Uterus (tissue), 4 donors: ENCODE data around the gene DOK6. TPM values are rescaled to one million over a fixed set of nuclear protein-coding genes. Genes with fewer than 3 reads are reported as not detected.
"Not testable (repeated sequence)": the region's sequence is repeated elsewhere in the genome, so short reads cannot be mapped to it uniquely, and the experiment has no call there.

ENCODE experiments used
- DNase-seq, 2 donors: peaks; one replicate each; pipeline ENCODE4 v3.0.0-alpha.2; 2019 to 2020
- H3K27ac ChIP-seq, 2 donors: fragments of 200-600 bp; sonication (generic); 1 replicate in 1 of 2; 2 replicates in 1 of 2; pipeline ENCODE4 v1.5.1; 2016 to 2018
- H3K27me3 ChIP-seq, 2 donors: fragments of 200-600 bp; sonication (generic); one replicate each; pipeline ENCODE4 v1.5.1; 2018 to 2019; ENCODE audit warnings: control low read depth in 1 of 2
- H3K36me3 ChIP-seq, 2 donors: fragments of 200-600 bp; sonication (generic); one replicate each; pipeline ENCODE4 v1.5.1; 2019; ENCODE audit warnings: control low read depth in 1 of 2
- H3K4me1 ChIP-seq, 2 donors: fragments of 200-600 bp; sonication (generic); one replicate each; pipeline ENCODE4 v1.5.1; 2018 to 2019; ENCODE audit warnings: control low read depth in 1 of 2
- H3K4me3 ChIP-seq, 2 donors: fragments of 200-600 bp; sonication (generic); 1 replicate in 1 of 2; 2 replicates in 1 of 2; pipeline ENCODE4 v1.5.1; 2018 to 2019; ENCODE audit warnings: mild to moderate bottlenecking in 1 of 2
- H3K9me3 ChIP-seq, 2 donors: fragments of 200-600 bp; sonication (generic); one replicate each; pipeline ENCODE4 v1.5.1; 2019; ENCODE audit warnings: control low read depth in 1 of 2
- POLR2A ChIP-seq, 2 donors: fragments of 450-650 bp; IDR thresholded peaks; one replicate each; pipeline ENCODE4 v1.6.1; 2016; ENCODE audit warnings: antibody characterized with exemption in 2 of 2, mild to moderate bottlenecking in 1 of 2, moderate library complexity in 1 of 2
- intact Hi-C: fragments of 100-400 bp; cut with DNase I; formaldehyde crosslinking; loops from one replicate; pipeline ENCODE4 v1.15.1; 2023; ENCODE audit warnings: low total_unique reads
- total RNA-seq, 4 donors: library from RNA; depleted of rRNA in 3 of 4; stranded (reverse); fragments of >200 nt in 3 of 4; gene quantifications; one replicate each; pipeline versions ENCODE4 v1.1.0 to v1.2.4, GENCODE V29; 2014 to 2023
- TF ChIP-seq, protein P1 (sequence below), 4 experiments: fragments of 200-600 bp in 2 of 4; fragments of 450-650 bp in 2 of 4; sonication (generic) in 2 of 4; IDR thresholded peaks; one replicate each; pipeline ENCODE4 v1.5.1; 2016 to 2019; ENCODE audit warnings: antibody characterized with exemption in 4 of 4, mild to moderate bottlenecking in 2 of 4, moderate library complexity in 1 of 4
- donor health status: DM: yes; HTN: yes; CAD: no.

DOK6 gene
- total RNA-seq, 4 donors from 2014 or later: 0.26 to 9.5 (median 1.4) TPM

DNA sequence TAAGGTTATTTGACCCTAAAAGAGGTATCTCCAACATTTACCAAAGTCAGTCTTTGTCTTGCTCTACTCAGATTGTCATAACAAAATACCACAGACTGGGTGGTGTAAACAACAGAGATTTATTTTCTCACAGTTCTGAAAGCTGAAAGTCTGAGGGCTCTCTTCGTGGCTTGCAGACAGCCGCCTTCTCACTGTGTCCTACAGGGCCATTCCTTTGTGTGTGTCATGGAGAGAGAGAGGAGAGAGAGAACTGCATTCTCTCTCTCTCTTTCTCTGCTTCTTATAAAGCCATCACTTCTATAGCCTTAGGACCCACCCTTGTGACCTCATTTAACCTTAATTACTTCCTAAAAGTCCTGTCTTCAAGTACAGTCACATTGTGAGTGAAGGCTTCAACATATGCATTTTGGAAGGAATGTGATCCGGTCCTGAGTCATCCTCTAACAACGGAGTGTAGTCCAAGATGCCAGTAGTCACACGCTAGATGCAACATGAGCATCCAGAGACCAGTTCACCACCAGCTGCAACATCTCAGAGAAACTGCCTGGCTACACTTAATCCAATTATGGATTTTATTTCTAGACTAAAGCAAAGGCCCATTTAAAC lies 416.8 kb downstream of the DOK6 start:
- DNase-seq: no peak
- H3K9me3 ChIP-seq: no peaks in the 10 kb centered on the region
- no peaks in the 10 kb centered on the region for H3K27me3 ChIP-seq
- TF ChIP-seq, protein P1, sequence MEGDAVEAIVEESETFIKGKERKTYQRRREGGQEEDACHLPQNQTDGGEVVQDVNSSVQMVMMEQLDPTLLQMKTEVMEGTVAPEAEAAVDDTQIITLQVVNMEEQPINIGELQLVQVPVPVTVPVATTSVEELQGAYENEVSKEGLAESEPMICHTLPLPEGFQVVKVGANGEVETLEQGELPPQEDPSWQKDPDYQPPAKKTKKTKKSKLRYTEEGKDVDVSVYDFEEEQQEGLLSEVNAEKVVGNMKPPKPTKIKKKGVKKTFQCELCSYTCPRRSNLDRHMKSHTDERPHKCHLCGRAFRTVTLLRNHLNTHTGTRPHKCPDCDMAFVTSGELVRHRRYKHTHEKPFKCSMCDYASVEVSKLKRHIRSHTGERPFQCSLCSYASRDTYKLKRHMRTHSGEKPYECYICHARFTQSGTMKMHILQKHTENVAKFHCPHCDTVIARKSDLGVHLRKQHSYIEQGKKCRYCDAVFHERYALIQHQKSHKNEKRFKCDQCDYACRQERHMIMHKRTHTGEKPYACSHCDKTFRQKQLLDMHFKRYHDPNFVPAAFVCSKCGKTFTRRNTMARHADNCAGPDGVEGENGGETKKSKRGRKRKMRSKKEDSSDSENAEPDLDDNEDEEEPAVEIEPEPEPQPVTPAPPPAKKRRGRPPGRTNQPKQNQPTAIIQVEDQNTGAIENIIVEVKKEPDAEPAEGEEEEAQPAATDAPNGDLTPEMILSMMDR (IDR thresholded peaks at IDR 0.05): no peak
- TF ChIP-seq POLR2A (IDR thresholded peaks at IDR 0.05): no peak
- intact Hi-C loops: no loop called here
- H3K36me3 ChIP-seq: no peaks in the 10 kb centered on the region
- H3K4me1 ChIP-seq: no peaks in the 10 kb centered on the region
- no peak overlapping the region for H3K27ac ChIP-seq
- H3K4me3 ChIP-seq: no peak overlapping the region

DNA sequence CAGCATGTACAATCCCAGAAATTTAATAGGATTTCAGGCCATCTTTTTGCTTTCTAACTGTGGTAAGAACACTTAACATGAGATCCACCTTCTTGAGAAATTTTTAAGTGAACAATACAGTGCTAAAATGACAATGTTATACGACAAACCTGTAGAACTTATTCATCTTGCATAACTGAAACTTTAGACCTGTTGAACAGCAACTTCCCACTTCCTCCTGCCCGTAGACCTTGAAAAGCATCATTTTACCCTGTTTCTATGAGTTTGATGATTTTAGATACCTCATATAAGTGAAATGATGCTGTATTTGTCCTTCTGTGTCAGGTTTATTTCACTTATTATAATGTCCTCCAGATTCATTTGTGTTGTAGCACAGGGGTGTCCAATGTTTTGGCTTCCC lies 418.8 kb downstream of the DOK6 start:
- H3K36me3 ChIP-seq: no peaks in the 10 kb centered on the region
- DNase-seq: no peak
- H3K4me1 ChIP-seq: no peaks in the 10 kb centered on the region
- TF ChIP-seq, protein P1 (IDR thresholded peaks at IDR 0.05): no peak
- TF ChIP-seq POLR2A (IDR thresholded peaks at IDR 0.05): no peak
- no peaks in the 10 kb centered on the region for H3K27me3 ChIP-seq
- no peak overlapping the region for H3K4me3 ChIP-seq
- H3K9me3 ChIP-seq: no peaks in the 10 kb centered on the region
- H3K27ac ChIP-seq: no peak overlapping the region
- intact Hi-C loops: no loop called here

DNA sequence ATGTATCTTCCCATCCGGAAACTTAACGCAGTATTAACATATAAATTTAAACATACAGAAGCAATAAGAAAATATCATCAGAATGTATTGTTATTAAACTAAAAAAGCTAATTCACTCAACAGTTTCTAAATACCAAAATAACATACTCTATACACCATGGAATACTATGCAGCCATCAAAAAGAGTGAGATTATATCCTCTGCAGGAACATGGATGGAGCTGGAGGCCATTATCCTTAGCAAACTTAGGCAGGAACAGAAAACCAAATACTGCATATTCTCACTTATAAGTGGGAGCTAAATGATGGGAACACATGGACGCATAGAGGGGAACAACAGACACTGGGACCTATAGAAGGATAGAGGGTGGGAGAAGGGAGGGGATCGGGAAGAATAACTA lies 419.9 kb downstream of the DOK6 start:
- H3K4me3 ChIP-seq: no peak overlapping the region
- H3K4me1 ChIP-seq: no peaks in the 10 kb centered on the region
- no peaks in the 10 kb centered on the region for H3K36me3 ChIP-seq
- H3K9me3 ChIP-seq: no peaks in the 10 kb centered on the region
- H3K27ac ChIP-seq: no peak overlapping the region
- no peak for TF ChIP-seq POLR2A (IDR thresholded peaks at IDR 0.05)
- TF ChIP-seq, protein P1 (IDR thresholded peaks at IDR 0.05): no peak
- intact Hi-C loops: no loop called here
- no peak for DNase-seq
- no peaks in the 10 kb centered on the region for H3K27me3 ChIP-seq

DNA sequence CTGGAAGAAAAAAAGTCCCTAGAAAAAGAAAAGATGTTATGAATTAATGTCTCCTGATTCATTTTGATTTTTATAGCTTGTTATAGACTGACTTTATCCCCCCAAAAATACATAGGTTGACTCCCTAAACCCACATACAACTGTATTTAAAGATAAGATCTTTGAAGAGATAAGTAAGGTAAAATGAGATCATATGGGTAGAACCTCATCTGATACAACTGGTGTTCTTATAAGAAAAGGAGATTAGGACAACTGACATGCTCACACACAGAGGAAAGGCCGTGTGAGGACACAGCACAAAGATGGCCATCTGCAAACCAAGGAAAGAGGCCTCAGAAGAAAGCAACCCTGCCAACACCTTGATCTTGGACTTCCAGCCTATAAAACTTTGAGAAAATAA lies 429.5 kb downstream of the DOK6 start:
- Histone ChIP-seq H3K4me1 (no peaks in the 10 kb centered on the region), H3K27me3 (no peaks in the 10 kb centered on the region), H3K9me3 (no peaks in the 10 kb centered on the region), H3K27ac (no peak overlapping the region), H3K36me3 (no peaks in the 10 kb centered on the region), H3K4me3 (no peak overlapping the region)
- no peak for DNase-seq
- intact Hi-C loops: no loop called here
- TF ChIP-seq POLR2A (IDR thresholded peaks at IDR 0.05): no peak
- TF ChIP-seq, protein P1 (IDR thresholded peaks at IDR 0.05): no peak

DNA sequence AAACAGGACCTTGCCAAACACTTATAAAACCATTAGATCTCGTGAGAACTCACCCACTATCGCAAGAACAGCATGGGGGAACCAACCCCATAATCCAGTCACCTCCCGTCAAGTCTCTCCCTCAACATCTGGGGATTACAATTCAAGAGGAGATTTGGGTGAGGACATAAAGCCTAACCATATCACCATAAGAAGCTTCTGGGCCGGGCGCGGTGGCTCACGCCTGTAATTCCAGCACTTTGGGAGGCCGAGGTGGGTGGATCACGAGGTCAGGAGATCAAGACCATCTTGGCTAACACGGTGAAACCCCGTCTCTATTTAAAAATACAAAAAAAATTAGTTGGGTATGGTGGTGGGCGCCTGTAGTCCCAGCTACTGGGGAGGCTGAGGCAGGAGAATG lies 434.3 kb downstream of the DOK6 start:
- H3K4me3 ChIP-seq, H3K36me3 ChIP-seq, DNase-seq, H3K27me3 ChIP-seq, H3K4me1 ChIP-seq, intact Hi-C loops, H3K27ac ChIP-seq, H3K9me3 ChIP-seq: not testable (repeated sequence)

DNA sequence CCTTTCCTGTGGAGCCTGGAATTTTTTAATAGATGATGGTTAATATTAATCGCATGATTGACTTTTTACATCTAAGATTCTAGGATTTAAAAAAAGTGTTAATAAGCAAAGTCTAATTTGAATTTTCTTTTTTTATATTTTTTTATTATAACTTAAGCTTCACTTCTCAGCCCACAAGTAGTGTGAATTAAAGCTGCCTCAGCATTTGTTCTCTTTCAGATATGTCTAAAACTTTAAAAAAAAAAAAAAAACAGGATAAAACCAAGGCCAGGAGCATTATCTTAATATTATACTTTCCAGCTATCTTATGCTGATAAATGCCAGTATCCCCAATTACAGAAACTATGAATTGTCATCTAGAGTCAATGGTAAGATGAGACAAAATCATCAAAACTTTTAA lies 437.3 kb downstream of the DOK6 start:
- Histone ChIP-seq H3K4me3 (no peak overlapping the region), H3K36me3 (no peaks in the 10 kb centered on the region), H3K27me3 (no peaks in the 10 kb centered on the region), H3K27ac (no peak overlapping the region), H3K9me3 (no peaks in the 10 kb centered on the region), H3K4me1 (no peaks in the 10 kb centered on the region)
- TF ChIP-seq, protein P1 (IDR thresholded peaks at IDR 0.05): no peak
- TF ChIP-seq POLR2A (IDR thresholded peaks at IDR 0.05): no peak
- no peak for DNase-seq
- intact Hi-C loops: no loop called here
